Omental fat pad (tissue), 4 donors: Measurements from ENCODE around the gene SLC38A8. TPM values are rescaled to one million over a fixed set of nuclear protein-coding genes. Genes with fewer than 3 reads are reported as not detected.

Source experiments
- ATAC-seq: fragments of 150-250 bp; one replicate; pipeline ENCODE4 v1.9.1; 2016; ENCODE audit warnings: mild to moderate bottlenecking, moderate library complexity; ENCODE audit not compliant: low FRiP score
- DNase-seq: peaks from one replicate; pipeline ENCODE4 v3.0.0-alpha.2; 2019; ENCODE audit warnings: low spot score
- CTCF ChIP-seq, 3 donors: fragments of 450-650 bp; IDR thresholded peaks; one replicate each; pipeline ENCODE4 v1.5.1; 2016 to 2017; ENCODE audit warnings: antibody characterized with exemption in 3 of 3, mild to moderate bottlenecking in 3 of 3, moderate library complexity in 2 of 3
- total RNA-seq, 4 donors: library from RNA; depleted of rRNA; stranded (reverse); fragments of >200 nt; gene quantifications; one replicate each; pipeline ENCODE4 v1.1.0, GENCODE V29; 2016

Gene SLC38A8
- total RNA-seq, 4 donors from 2014 or later = not detected

- TF ChIP-seq CTCF (IDR thresholded peaks at IDR 0.05) = no peak
- DNase-seq = no peak
- ATAC-seq = no peak
Observed at GRCh38 chr16:84086341-84086740, 43.7 kb upstream of the SLC38A8 start.

- TF ChIP-seq CTCF (IDR thresholded peaks at IDR 0.05) = no peak
- DNase-seq (no peak), ATAC-seq (no peak)
Observed at GRCh38 chr16:84085773-84086172, 43.2 kb upstream of the SLC38A8 start.

- no peak for TF ChIP-seq CTCF (IDR thresholded peaks at IDR 0.05)
- no peak for ATAC-seq
- no peak for DNase-seq
Observed at GRCh38 chr16:84085271-84085667, 42.7 kb upstream of the SLC38A8 start.

- TF ChIP-seq CTCF (IDR thresholded peaks at IDR 0.05) = no peak
Observed at GRCh38 chr16:84084570-84085270, 42.1 kb upstream of the SLC38A8 start.

GRCh38 chr16:84082835-84083569 is 40.4 kb upstream of the SLC38A8 start:
- ATAC-seq = no peak

More at GRCh38 chr16:84084570-84085270, 42.1 kb upstream of the SLC38A8 start:
- no peak for DNase-seq
- ATAC-seq = no peak

GRCh38 chr16:84082110-84082509 is 39.5 kb upstream of the SLC38A8 start:
- TF ChIP-seq CTCF (IDR thresholded peaks at IDR 0.05) = no peak
- ATAC-seq = no peak

More at GRCh38 chr16:84082835-84083569, 40.4 kb upstream of the SLC38A8 start:
- TF ChIP-seq CTCF (IDR thresholded peaks at IDR 0.05) = no peak
- DNase-seq = no peak

More at GRCh38 chr16:84082110-84082509, 39.5 kb upstream of the SLC38A8 start:
- DNase-seq = no peak
